Uterus (tissue), 4 donors: ENCODE results near the gene E2F4. TPM values are rescaled to one million over a fixed set of nuclear protein-coding genes. Genes with fewer than 3 reads are reported as not detected.

Source experiments
- DNase-seq, 2 donors: peaks; one replicate each; pipeline ENCODE4 v3.0.0-alpha.2; 2019 to 2020
- H3K27ac ChIP-seq, 2 donors: fragments of 200-600 bp; sonication (generic); 1 replicate in 1 of 2; 2 replicates in 1 of 2; pipeline ENCODE4 v1.5.1; 2016 to 2018
- H3K27me3 ChIP-seq, 2 donors: fragments of 200-600 bp; sonication (generic); one replicate each; pipeline ENCODE4 v1.5.1; 2018 to 2019; ENCODE audit warnings: control low read depth in 1 of 2
- H3K36me3 ChIP-seq, 2 donors: fragments of 200-600 bp; sonication (generic); one replicate each; pipeline ENCODE4 v1.5.1; 2019; ENCODE audit warnings: control low read depth in 1 of 2
- H3K4me1 ChIP-seq, 2 donors: fragments of 200-600 bp; sonication (generic); one replicate each; pipeline ENCODE4 v1.5.1; 2018 to 2019; ENCODE audit warnings: control low read depth in 1 of 2
- H3K4me3 ChIP-seq, 2 donors: fragments of 200-600 bp; sonication (generic); 1 replicate in 1 of 2; 2 replicates in 1 of 2; pipeline ENCODE4 v1.5.1; 2018 to 2019; ENCODE audit warnings: mild to moderate bottlenecking in 1 of 2
- H3K9me3 ChIP-seq, 2 donors: fragments of 200-600 bp; sonication (generic); one replicate each; pipeline ENCODE4 v1.5.1; 2019; ENCODE audit warnings: control low read depth in 1 of 2
- CTCF ChIP-seq, 4 experiments: fragments of 200-600 bp in 2 of 4; fragments of 450-650 bp in 2 of 4; sonication (generic) in 2 of 4; IDR thresholded peaks; one replicate each; pipeline ENCODE4 v1.5.1; 2016 to 2019; ENCODE audit warnings: antibody characterized with exemption in 4 of 4, mild to moderate bottlenecking in 2 of 4, moderate library complexity in 1 of 4
- POLR2A ChIP-seq, 2 donors: fragments of 450-650 bp; IDR thresholded peaks; one replicate each; pipeline ENCODE4 v1.6.1; 2016; ENCODE audit warnings: antibody characterized with exemption in 2 of 2, mild to moderate bottlenecking in 1 of 2, moderate library complexity in 1 of 2
- intact Hi-C: fragments of 100-400 bp; cut with DNase I; formaldehyde crosslinking; loops from one replicate; pipeline ENCODE4 v1.15.1; 2023; ENCODE audit warnings: low total_unique reads
- total RNA-seq, 4 donors: library from RNA; depleted of rRNA in 3 of 4; stranded (reverse); fragments of >200 nt in 3 of 4; gene quantifications; one replicate each; pipeline versions ENCODE4 v1.1.0 to v1.2.4, GENCODE V29; 2014 to 2023
- donor health status: DM: yes; HTN: yes; CAD: no.

E2F4 gene
- total RNA-seq, 4 donors from 2014 or later, result 49.2 to 294 (median 77.1) TPM

GRCh38 chr16:67197704-67198103 lies 5.7 kb downstream of the E2F4 start:
- Histone ChIP-seq H3K27ac (no peak overlapping the region), H3K9me3 (no peaks in the 10 kb centered on the region), H3K4me3 (no peak overlapping the region), H3K4me1 (peaks cover 7 to 10% of the 10 kb centered on the region in 2 donors), H3K36me3 (no peaks in the 10 kb centered on the region), H3K27me3 (no peaks in the 10 kb centered on the region)
- intact Hi-C loops, result no loop called here
- TF ChIP-seq POLR2A (IDR thresholded peaks at IDR 0.05) (no peak), CTCF (IDR thresholded peaks at IDR 0.05) (no peak)
- no peak for DNase-seq

- Histone ChIP-seq H3K36me3 (no peaks in the 10 kb centered on the region), H3K4me3 (no peak overlapping the region), H3K9me3 (no peaks in the 10 kb centered on the region), H3K4me1 (peaks cover 1 to 4% of the 10 kb centered on the region in 2 donors), H3K27ac (no peak overlapping the region), H3K27me3 (no peaks in the 10 kb centered on the region)
- no peak for TF ChIP-seq POLR2A (IDR thresholded peaks at IDR 0.05)
- TF ChIP-seq CTCF (IDR thresholded peaks at IDR 0.05), result peak; percentile 13 to 46 (median 32)
- intact Hi-C loops, result no loop called here
- DNase-seq, result no peak
Observed at GRCh38 chr16:67198238-67198734, 6.3 kb downstream of the E2F4 start.

GRCh38 chr16:67199011-67199807 lies 7.3 kb downstream of the E2F4 start, which contains the start of gene ELMO3:
ELMO3 (plus strand) TSS chr16:67199131; CDS start chr16:67199327, 196 bp downstream.
- H3K9me3 ChIP-seq, result no peaks in the 10 kb centered on the region
- DNase-seq, result no peak
- TF ChIP-seq POLR2A (IDR thresholded peaks at IDR 0.05) (no peak), CTCF (IDR thresholded peaks at IDR 0.05) (peak in 2 of 4 experiments; percentile 7 to 24)
- intact Hi-C loops, result no loop called here
- H3K4me1 ChIP-seq, result no peaks in the 10 kb centered on the region
- H3K27me3 ChIP-seq, result no peaks in the 10 kb centered on the region
- H3K27ac ChIP-seq, result no peak within 1 kb of the TSS
- no peak within 1 kb of the TSS for H3K4me3 ChIP-seq
- H3K36me3 ChIP-seq, result no peaks in the 10 kb centered on the region

- Histone ChIP-seq H3K9me3 (no peaks in the 10 kb centered on the region), H3K27ac (no peak overlapping the region), H3K4me3 (no peak overlapping the region), H3K36me3 (no peaks in the 10 kb centered on the region), H3K27me3 (no peaks in the 10 kb centered on the region), H3K4me1 (no peaks in the 10 kb centered on the region)
- intact Hi-C loops, result no loop called here
- DNase-seq, result no peak
- TF ChIP-seq POLR2A (IDR thresholded peaks at IDR 0.05) (no peak), CTCF (IDR thresholded peaks at IDR 0.05) (no peak)
Observed at GRCh38 chr16:67199808-67200198, 7.8 kb downstream of the E2F4 start.

- TF ChIP-seq CTCF (IDR thresholded peaks at IDR 0.05) (no peak), POLR2A (IDR thresholded peaks at IDR 0.05) (no peak)
- Histone ChIP-seq H3K4me1 (no peaks in the 10 kb centered on the region), H3K9me3 (no peaks in the 10 kb centered on the region), H3K36me3 (no peaks in the 10 kb centered on the region), H3K27ac (no peak overlapping the region), H3K27me3 (no peaks in the 10 kb centered on the region), H3K4me3 (no peak overlapping the region)
- intact Hi-C loops, result no loop called here
- DNase-seq, result no peak
Observed at GRCh38 chr16:67200491-67200890, 8.5 kb downstream of the E2F4 start.
